AG04449 (cell line): ENCODE results near the gene ADGRL1.

ENCODE experiments used
- CTCF ChIA-PET: fragments of 350-600 bp; formaldehyde crosslinking; extraction: SDS; loops from one replicate; lab custom pipeline; 2021; ENCODE audit warnings: antibody characterized with exemption; lab: Yijun Ruan, JAX
- POLR2A ChIA-PET: fragments of 400-600, 350-600 bp; formaldehyde crosslinking; extraction: SDS; loops from one replicate; lab custom pipeline; 2020; ENCODE audit warnings: antibody characterized with exemption, inconsistent platforms; lab: Yijun Ruan, JAX
- DNase-seq: peaks from one replicate; pipeline ENCODE4 v3.0.0-alpha.2; 2010; ENCODE audit warnings: low read depth, low spot score
- H3K4me3 ChIP-seq: 2 replicates; pipeline ENCODE4 v1.5.1; 2011; ENCODE audit warnings: low read depth, mild to moderate bottlenecking, control low read depth, low read length
- TF ChIP-seq, protein P1 (sequence below): IDR thresholded peaks from one replicate; pipeline ENCODE4 v1.5.1; 2011; ENCODE audit warnings: mild to moderate bottlenecking, moderate library complexity, low read length, control low read depth, inconsistent platforms; ENCODE audit not compliant: insufficient read depth; ENCODE audit errors: missing control alignments

Gene ADGRL1

DNA sequence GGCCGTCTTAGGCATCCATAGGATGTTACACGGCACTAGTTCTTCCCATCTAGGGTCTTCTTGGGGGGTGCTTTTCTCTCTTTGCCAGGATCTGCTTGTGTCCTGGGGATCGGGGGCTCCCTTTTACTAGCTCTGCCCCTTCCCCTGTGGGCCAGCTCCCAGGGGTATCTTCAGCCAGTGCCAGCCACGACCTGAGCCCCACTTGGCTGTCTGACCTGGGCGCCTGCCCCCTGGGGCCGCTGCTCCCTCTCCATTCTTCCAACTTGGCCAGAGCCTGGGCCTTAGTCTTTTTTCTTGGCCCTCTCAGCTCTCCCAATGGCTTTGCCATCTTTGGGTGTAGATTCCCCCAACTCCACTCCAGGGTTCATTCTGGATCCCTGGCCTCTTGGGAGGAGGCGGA lies 91.5 kb downstream of the ADGRL1 start:
- TF ChIP-seq, protein P1, sequence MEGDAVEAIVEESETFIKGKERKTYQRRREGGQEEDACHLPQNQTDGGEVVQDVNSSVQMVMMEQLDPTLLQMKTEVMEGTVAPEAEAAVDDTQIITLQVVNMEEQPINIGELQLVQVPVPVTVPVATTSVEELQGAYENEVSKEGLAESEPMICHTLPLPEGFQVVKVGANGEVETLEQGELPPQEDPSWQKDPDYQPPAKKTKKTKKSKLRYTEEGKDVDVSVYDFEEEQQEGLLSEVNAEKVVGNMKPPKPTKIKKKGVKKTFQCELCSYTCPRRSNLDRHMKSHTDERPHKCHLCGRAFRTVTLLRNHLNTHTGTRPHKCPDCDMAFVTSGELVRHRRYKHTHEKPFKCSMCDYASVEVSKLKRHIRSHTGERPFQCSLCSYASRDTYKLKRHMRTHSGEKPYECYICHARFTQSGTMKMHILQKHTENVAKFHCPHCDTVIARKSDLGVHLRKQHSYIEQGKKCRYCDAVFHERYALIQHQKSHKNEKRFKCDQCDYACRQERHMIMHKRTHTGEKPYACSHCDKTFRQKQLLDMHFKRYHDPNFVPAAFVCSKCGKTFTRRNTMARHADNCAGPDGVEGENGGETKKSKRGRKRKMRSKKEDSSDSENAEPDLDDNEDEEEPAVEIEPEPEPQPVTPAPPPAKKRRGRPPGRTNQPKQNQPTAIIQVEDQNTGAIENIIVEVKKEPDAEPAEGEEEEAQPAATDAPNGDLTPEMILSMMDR, result no peak
- no peak for DNase-seq
- CTCF ChIA-PET, result interaction anchor here (0.6 to 3.9 kb wide), 13 partner anchors 11 to 241 kb away, joined by 3 to 28 read pairs (median 4); partner anchors contain the start of genes ASF1B and MISP3
- H3K4me3 ChIP-seq, result no peak overlapping the region
- POLR2A ChIA-PET, result no interaction called here

DNA sequence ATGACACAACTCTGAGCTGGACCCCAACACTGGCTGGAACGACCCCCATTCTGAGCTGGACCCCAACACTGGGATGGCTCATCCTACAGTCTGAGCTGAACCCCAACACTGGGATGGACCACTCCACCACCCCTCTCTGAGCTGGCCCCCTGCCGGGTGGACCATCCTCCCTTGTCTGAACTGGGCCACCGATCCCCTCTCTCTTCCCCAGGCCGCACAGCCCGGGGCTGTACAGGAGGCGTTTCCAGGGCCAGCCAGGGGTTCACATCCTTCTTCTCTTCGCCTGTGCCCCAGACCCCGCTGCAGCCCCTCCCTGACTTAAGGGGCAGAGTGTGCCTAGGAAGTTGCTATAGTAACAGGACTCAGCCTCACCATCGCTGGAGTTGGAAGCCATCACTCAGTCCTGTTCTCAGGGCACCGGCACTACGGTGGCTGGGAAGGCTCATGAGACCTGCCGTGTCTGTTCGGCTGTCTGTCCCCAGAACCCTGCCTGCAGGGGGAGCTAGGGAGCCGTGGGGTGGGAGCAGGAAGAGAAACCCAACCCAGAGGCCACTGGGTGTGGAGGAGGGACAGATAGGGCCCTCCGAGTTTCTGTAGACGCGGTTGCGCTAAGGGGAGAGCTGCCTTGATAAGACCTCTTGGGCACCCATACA lies 92.1 kb downstream of the ADGRL1 start:
- TF ChIP-seq, protein P1, result no peak
- POLR2A ChIA-PET, result no interaction called here

DNA sequence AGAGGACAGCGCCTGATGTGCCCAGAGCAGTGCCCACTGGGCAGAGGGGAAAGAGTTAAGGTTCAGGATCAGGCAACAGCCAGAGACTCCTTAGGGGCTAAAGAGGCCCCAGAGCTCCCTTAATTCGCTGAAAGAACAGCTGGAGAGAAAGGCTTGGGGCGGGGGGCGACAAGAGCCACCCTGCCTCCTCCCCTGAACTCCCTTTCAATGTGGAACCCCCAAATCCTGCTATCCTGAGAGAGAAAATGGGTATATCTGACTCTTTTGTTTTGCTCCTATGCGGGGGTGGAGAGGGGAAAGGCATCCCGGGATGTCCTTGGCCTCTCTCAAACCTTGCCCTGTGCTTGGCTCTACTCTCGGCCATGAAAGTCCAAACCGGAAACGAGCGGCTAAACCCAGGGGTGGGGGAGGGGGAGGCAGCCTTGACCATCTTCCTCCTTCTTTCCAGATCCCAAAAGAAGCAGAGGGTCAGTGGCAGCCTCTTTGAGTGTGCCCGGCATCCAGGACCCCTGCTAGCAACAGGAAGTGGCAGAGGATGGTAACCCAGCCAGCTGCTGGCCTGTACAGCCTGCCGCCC lies 93.1 kb downstream of the ADGRL1 start:
- no peak overlapping the region for H3K4me3 ChIP-seq
- ChIA-PET CTCF (interaction anchor here (0.8 to 3.9 kb wide), 6 partner anchors 20 to 235 kb away, joined by 4 to 28 read pairs (median 5); partner anchors contain the start of genes ASF1B and MISP3), POLR2A (no interaction called here)
- DNase-seq, result no peak
- TF ChIP-seq, protein P1, result no peak

More for the DNA sequence above, 92.1 kb downstream of the ADGRL1 start:
- no peak overlapping the region for H3K4me3 ChIP-seq
- DNase-seq, result no peak
- CTCF ChIA-PET, result interaction anchor here (0.6 to 3.9 kb wide), 12 partner anchors 10 to 241 kb away, joined by 3 to 28 read pairs (median 4); partner anchors contain the start of genes ASF1B and MISP3

DNA sequence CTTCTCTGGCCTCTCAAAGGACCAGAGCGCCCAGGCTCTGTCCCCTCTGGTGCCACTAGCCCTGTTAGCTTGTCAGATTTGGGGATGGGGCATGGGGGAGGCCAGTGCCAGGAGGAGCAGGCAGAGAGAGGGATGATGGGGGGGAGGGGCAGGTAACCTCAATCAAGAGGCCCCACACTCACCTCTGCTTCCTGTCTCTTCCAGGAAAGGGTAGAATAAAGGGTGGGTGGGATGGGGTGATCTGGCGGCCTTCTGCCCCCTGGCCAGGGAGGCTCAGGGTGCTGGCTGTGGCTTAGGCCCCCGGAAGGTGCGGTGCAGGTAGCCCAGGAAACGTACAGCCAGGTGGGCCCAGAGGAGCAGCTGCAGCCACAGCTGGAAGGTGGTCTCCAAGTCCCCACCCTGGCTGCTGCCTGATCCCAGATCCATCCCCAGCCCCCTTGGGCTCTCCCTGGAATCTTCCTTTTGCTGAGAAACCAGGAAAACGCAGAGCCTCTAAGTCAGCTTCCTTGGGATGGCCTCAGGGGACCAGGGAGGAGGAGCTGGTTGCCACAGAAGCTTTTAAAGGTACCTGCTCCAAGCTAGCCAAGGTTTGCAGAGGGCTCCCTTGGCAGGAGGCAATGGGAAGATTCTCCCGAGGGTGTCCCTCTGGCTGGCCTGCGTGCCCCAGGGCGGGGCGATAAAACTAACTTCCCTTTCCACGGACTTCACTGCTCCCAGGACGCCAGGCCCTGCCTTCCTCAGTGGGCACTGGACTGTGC lies 93.7 kb downstream of the ADGRL1 start:
- H3K4me3 ChIP-seq, result no peak overlapping the region
- ChIA-PET CTCF (interaction anchor here (0.8 to 1.4 kb wide), 2 partner anchors 40 to 232 kb away, joined by 4 read pairs; partner anchors contain the start of gene MISP3), POLR2A (no interaction called here)
- no peak for DNase-seq
- TF ChIP-seq, protein P1, result no peak

DNA sequence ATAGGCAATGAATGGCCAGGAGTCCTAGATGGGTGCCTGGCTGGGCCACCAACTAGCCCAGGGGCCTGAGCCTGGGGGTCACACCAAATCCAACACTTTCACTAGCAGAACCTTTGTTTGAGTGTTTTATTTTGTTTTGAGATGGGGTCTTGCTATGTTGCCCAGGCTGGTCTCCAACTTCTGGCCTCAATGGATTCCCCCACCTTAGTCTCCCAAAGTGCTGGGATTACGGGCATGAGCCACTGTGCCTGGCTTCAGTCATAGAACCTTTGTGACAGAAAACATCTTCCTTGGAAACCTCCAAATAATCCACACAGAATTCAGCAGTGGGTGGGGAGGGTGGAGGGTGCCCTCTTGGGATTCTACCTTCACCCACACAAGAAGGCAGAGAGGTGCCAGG lies 94.5 kb downstream of the ADGRL1 start:
- no peak for DNase-seq
- ChIA-PET CTCF (no interaction called here), POLR2A (no interaction called here)

More for the DNA sequence above, 94.5 kb downstream of the ADGRL1 start:
- H3K4me3 ChIP-seq, result no peak overlapping the region
- TF ChIP-seq, protein P1, result no peak
